ENCODE data around the gene AFDN. TPM values are rescaled to one million over a fixed set of nuclear protein-coding genes. Genes with fewer than 3 reads are reported as not detected.

The AFDN gene
- total RNA-seq, 1 experiment from 2014 or later: 177 TPM

DNA sequence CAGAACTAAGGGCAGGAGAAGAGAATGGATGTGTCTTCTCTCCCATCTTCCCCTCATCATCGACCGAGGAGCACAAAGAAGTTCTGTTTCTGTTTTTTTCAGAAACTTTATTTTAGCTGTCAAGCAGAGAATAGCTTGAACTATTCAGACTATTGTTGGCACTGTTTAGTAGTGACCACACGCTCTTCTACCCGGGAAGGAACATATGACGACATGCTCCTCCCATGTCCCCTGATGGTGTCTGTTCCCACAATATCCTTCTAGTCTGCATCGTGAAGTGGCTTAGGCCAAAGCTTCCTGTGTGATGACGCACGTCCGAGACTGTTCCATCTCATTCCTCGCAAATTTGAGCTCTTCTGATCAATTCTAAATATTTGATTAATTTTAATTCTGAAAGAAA lies 143.5 kb downstream of the AFDN start:
- Histone ChIP-seq H3K36me3 (ENCODE audit: control insufficient read depth, insufficient read depth, low read length) (no peaks in the 10 kb centered on the region; the same call in 1 of the 2 replicates), H3K27me3 (replicated peaks; ENCODE audit: control insufficient read depth, insufficient read depth, low read length) (no peaks in the 10 kb centered on the region), H3K4me3 (ENCODE audit: low read depth, low read length) (no peak overlapping the region), H3K9me3 (no peaks in the 10 kb centered on the region), H3K4me1 (peaks cover 3% of the 10 kb centered on the region)
- no peak overlapping the region for H3K4me3 Mint-ChIP-seq (ENCODE audit: unreplicated experiment)
- TF ChIP-seq, protein P1, sequence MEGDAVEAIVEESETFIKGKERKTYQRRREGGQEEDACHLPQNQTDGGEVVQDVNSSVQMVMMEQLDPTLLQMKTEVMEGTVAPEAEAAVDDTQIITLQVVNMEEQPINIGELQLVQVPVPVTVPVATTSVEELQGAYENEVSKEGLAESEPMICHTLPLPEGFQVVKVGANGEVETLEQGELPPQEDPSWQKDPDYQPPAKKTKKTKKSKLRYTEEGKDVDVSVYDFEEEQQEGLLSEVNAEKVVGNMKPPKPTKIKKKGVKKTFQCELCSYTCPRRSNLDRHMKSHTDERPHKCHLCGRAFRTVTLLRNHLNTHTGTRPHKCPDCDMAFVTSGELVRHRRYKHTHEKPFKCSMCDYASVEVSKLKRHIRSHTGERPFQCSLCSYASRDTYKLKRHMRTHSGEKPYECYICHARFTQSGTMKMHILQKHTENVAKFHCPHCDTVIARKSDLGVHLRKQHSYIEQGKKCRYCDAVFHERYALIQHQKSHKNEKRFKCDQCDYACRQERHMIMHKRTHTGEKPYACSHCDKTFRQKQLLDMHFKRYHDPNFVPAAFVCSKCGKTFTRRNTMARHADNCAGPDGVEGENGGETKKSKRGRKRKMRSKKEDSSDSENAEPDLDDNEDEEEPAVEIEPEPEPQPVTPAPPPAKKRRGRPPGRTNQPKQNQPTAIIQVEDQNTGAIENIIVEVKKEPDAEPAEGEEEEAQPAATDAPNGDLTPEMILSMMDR (IDR thresholded peaks at IDR 0.05; ENCODE audit: insufficient read depth in 1 of 2, low read depth in 1 of 2, low read length in 1 of 2, severe bottlenecking in 1 of 2, unreplicated experiment in 1 of 2): no peak
- ChIA-PET CTCF (no interaction called here), POLR2A (no interaction called here)
- intact Hi-C loops (cut with micrococcal nuclease; ENCODE audit: unreplicated experiment): no loop called here
- no peak for DNase-seq
- H3K27ac Mint-ChIP-seq (ENCODE audit: unreplicated experiment): peak overlapping the region; percentile 43
- peaks cover 28% of the 10 kb centered on the region for H3K4me1 Mint-ChIP-seq (ENCODE audit: low read depth, unreplicated experiment)
- no TSS peak for BruUV-seq (replicated peaks)
- H3K9me3 Mint-ChIP-seq (ENCODE audit: unreplicated experiment): no peaks in the 10 kb centered on the region
- H3K36me3 Mint-ChIP-seq (ENCODE audit: insufficient read depth, unreplicated experiment): peaks cover 86% of the 10 kb centered on the region
- H3K27me3 Mint-ChIP-seq (ENCODE audit: insufficient read depth, unreplicated experiment): no peaks in the 10 kb centered on the region

DNA sequence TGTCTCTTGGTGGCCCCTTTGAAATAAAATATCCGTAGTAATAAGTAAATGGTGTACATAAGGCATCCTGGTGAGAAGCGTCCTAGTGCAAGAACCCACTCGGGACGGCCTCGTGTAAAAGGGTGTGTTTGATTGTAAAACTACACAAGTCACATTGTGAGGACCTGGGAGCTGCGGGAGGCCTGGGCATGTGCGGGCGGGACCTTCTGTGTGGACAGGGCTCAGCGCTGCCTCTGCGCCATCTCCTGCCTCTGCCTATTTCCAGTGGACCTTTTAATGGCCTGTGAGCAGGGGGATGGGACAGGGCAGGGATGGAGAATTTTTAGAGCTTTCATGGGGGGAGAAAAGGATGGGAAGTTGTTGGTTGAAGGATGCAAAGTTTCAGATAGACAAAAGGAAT lies 145.5 kb downstream of the AFDN start:
- POLR2A ChIA-PET: no interaction called here

DNA sequence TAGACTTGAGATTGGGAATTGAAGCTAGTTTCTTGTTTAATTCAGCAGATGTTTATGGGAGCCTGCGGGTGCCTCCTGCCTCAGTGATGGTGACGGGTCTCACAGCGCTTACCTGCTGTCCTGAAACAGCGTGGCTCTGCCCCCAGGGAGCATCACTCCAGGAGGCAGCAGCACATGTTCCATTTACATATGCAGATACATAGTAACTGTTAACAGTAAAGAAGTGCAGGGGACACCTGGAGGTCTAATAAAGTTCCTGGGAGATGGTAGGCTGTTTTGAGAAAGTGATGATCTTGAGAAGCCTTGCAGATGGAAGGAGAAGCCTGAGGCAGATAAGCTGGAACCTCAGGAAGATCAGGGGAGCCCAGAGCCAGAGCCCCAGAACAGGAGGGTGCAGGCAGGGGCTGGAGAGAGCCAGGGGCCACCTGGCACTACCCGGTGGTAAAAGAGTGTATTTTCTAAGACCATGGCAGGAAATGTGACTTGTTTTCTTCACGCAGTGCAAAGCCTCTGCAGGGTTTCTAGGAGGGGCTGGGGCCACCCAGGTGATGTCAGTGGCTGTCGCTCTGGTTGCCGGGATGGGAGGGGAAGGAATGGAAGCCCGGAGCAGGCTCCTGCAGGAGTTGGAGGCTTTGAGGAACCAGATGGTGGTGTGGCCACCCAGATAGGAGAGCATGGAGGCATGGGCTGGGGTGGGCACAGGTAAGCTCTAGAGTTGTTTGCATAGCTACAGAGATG lies 146.6 kb downstream of the AFDN start:
- peak overlapping the region; percentile 8 for H3K4me3 Mint-ChIP-seq (ENCODE audit: unreplicated experiment)
- no peaks in the 10 kb centered on the region for H3K9me3 Mint-ChIP-seq (ENCODE audit: unreplicated experiment)
- Histone ChIP-seq H3K36me3 (ENCODE audit: control insufficient read depth, insufficient read depth, low read length) (no peaks in the 10 kb centered on the region; the same call in 1 of the 2 replicates), H3K9me3 (no peaks in the 10 kb centered on the region), H3K4me1 (no peaks in the 10 kb centered on the region), H3K27me3 (replicated peaks; ENCODE audit: control insufficient read depth, insufficient read depth, low read length) (no peaks in the 10 kb centered on the region), H3K4me3 (ENCODE audit: low read depth, low read length) (no peak overlapping the region)
- H3K4me1 Mint-ChIP-seq (ENCODE audit: low read depth, unreplicated experiment): peaks cover 14% of the 10 kb centered on the region
- no peak for DNase-seq
- CTCF ChIA-PET: no interaction called here
- no peaks in the 10 kb centered on the region for H3K27me3 Mint-ChIP-seq (ENCODE audit: insufficient read depth, unreplicated experiment)
- TF ChIP-seq, protein P1 (IDR thresholded peaks at IDR 0.05; ENCODE audit: insufficient read depth in 1 of 2, low read depth in 1 of 2, low read length in 1 of 2, severe bottlenecking in 1 of 2, unreplicated experiment in 1 of 2): no peak
- no TSS peak for BruUV-seq (replicated peaks)
- intact Hi-C loops (cut with micrococcal nuclease; ENCODE audit: unreplicated experiment): no loop called here
- H3K27ac Mint-ChIP-seq (ENCODE audit: unreplicated experiment): peak overlapping the region; percentile 79
- peaks cover 74% of the 10 kb centered on the region for H3K36me3 Mint-ChIP-seq (ENCODE audit: insufficient read depth, unreplicated experiment)
- POLR2A ChIA-PET: no interaction called here

More for the DNA sequence above, 145.5 kb downstream of the AFDN start:
- Histone ChIP-seq H3K9me3 (no peaks in the 10 kb centered on the region), H3K4me1 (no peaks in the 10 kb centered on the region), H3K4me3 (ENCODE audit: low read depth, low read length) (no peak overlapping the region), H3K36me3 (ENCODE audit: control insufficient read depth, insufficient read depth, low read length) (no peaks in the 10 kb centered on the region; the same call in 1 of the 2 replicates), H3K27me3 (replicated peaks; ENCODE audit: control insufficient read depth, insufficient read depth, low read length) (no peaks in the 10 kb centered on the region)
- Mint-ChIP-seq H3K4me3 (ENCODE audit: unreplicated experiment) (no peak overlapping the region), H3K4me1 (ENCODE audit: low read depth, unreplicated experiment) (peaks cover 14% of the 10 kb centered on the region), H3K9me3 (ENCODE audit: unreplicated experiment) (no peaks in the 10 kb centered on the region), H3K27ac (ENCODE audit: unreplicated experiment) (no peak overlapping the region), H3K27me3 (ENCODE audit: insufficient read depth, unreplicated experiment) (no peaks in the 10 kb centered on the region), H3K36me3 (ENCODE audit: insufficient read depth, unreplicated experiment) (peaks cover 76% of the 10 kb centered on the region)
- TF ChIP-seq, protein P1 (IDR thresholded peaks at IDR 0.05; ENCODE audit: insufficient read depth in 1 of 2, low read depth in 1 of 2, low read length in 1 of 2, severe bottlenecking in 1 of 2, unreplicated experiment in 1 of 2): no peak
- no TSS peak for BruUV-seq (replicated peaks)
- CTCF ChIA-PET: no interaction called here
- DNase-seq: no peak
- intact Hi-C loops (cut with micrococcal nuclease; ENCODE audit: unreplicated experiment): no loop called here

Data from Caco-2 (cell line).